ENCODE data around the gene PTEN.
"Not testable (repeated sequence)": the region's sequence is repeated elsewhere in the genome, so short reads cannot be mapped to it uniquely, and the experiment has no call there.

PTEN gene

DNA sequence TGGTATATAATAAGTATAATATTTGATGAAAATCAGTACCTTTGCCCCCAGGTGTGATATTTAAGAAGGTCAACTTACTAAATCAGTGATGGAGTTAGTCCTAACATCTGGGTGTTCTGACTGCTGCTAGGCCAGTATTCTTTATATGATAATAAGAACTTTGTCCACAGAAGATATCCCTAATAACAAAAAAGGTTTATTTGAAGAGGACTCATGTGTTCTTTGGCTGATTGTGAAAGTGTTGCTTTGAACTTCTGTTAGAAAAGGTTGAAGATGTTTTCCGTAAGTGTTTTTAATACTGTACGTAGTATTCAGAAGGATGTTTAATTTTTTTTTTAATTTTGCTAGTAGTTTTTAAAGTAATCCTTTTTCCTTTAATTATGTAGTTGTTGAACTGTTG lies 10.2 kb downstream of the PTEN start:
- no peak for DNase-seq

DNA sequence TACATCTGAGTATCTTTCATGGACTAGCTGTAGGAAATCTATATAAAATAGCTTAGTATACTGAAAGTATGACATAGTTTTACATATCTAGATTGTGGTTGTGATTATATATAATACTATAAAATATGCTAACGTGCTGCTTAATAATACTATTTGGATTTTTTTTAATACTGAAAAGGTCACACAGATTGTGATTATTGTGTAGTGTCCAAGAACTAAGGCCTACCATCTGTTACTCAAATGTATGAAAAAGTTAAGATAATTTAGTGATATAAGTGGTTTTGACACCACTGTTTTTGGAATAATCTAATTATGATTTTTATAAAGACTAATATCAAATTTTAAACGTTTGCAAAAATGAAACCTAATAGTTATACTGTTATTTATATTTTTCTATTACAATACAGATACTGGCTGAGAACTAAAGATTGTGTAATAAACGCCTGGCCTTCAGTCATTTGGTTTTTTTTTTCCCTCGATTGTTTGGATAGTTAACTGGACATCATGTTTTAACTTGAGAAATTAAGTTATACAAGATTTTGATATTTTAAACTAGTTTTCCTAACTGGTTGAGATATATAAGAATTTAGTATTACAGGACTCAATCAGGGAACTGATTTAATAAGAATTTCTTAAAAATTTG lies 12.6 kb downstream of the PTEN start:
- no peak for DNase-seq

GRCh38 chr10:87878664-87879459 lies 15.4 kb downstream of the PTEN start:
- no peak for DNase-seq

DNA sequence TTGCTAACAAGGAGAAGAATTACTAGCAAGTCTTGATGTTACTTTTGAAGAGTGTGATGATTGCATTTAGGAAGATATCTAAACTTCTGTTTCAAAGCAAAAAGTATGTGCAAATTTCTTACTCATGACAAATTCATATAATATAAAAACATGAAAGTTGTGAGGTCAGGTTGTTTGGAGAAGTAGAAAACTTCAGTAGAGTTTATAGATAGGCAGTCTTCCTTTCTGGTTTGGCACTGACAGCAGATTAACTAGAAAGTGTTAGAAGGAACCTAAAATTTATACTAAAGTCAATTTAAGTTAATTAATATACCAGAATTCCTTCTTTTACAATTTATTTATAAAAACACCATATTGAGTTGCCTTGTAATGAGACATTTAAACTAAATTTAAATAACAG lies 16.9 kb downstream of the PTEN start:
- no peak for DNase-seq

DNA sequence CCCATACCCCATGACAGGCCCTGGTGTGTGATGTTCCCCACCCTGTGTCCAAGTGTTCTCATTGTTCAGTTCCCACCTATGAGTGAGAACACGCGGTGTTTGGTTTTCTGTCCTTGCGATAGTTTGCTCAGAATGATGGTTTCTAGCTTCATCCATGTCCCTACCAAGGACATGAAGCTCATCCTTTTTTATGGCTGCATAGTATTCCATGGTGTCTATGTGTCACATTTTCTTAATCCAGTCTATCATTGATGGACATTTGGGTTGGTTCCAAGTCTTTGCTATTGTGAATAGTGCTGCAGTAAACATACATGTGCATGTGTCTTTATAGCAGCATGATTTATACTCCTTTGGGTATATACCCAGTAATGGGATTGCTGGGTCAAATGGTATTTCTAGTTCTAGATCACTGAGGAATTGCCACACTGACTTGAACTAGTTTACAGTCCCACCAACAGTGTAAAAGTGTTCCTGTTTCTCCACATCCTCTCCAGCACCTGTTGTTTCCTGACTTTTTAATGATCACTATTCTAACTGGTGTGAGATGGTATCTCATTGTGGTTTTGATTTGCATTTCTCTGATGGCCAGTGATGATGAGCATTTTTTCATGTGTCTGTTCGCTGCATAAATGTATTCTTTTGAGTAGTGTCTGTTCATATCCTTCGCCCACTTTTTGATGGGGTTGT lies 18.1 kb downstream of the PTEN start:
- DNase-seq, result not testable (repeated sequence)

- DNase-seq, result no peak
These were observed 19.3 kb downstream of the PTEN start for GRCh38 chr10:87882555-87883294.

- DNase-seq, result no peak
These were observed 23.2 kb downstream of the PTEN start for GRCh38 chr10:87886635-87887034.

- no peak for DNase-seq
These were observed 23.7 kb downstream of the PTEN start for GRCh38 chr10:87887146-87887545.

GRCh38 chr10:87887548-87888289 lies 24.3 kb downstream of the PTEN start:
- no peak for DNase-seq

DNA sequence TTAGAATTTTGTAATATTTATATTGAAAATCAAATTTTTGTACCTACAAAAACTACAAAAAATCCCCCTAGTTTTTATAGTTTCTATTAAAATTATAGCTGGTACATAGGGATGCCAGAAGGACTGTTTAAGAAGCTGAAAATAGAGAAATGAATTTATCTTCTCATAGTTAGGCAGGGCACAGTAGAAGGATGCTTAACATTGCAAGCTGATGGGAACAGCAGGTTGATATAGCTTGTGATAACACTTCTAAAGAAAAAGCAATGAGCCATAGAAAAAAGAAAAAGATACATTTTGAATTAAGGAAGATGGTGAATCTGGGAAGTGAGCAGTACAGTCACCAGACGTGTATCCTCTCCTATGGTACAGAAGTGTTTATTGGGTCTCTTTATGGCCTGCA lies 32.0 kb downstream of the PTEN start:
- DNase-seq, result no peak

- DNase-seq, result no peak
These were observed 32.8 kb downstream of the PTEN start for GRCh38 chr10:87896216-87896615.

- not testable (repeated sequence) for DNase-seq
These were observed 34.5 kb downstream of the PTEN start for GRCh38 chr10:87897957-87898356.

- DNase-seq, result not testable (repeated sequence)
These were observed 40.0 kb downstream of the PTEN start for GRCh38 chr10:87903396-87903795.

GRCh38 chr10:87913156-87913921 lies 49.9 kb downstream of the PTEN start:
- DNase-seq, result no peak

GRCh38 chr10:87915406-87915805 lies 52.0 kb downstream of the PTEN start:
- no peak for DNase-seq

GRCh38 chr10:87915989-87916388 lies 52.6 kb downstream of the PTEN start:
- no peak for DNase-seq

DNA sequence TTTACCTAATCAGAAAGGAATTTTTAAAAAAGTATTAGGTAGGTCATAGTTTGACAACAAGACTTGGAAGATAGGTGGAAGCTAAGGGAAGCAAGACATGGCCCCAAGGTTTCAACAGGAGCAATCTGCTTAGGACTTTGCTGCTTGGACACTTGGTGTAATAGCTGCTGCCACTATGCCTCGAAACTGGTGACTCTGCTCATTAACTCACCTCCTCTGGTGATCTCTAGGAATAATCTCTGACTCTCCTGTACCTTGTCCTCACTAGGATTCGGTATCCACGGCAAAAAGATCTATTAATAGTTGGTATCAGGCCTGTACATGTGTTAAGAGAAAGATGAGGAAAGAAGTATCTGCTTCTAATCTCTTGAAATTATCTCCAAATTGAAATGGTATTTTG lies 53.1 kb downstream of the PTEN start:
- no peak for DNase-seq

DNA sequence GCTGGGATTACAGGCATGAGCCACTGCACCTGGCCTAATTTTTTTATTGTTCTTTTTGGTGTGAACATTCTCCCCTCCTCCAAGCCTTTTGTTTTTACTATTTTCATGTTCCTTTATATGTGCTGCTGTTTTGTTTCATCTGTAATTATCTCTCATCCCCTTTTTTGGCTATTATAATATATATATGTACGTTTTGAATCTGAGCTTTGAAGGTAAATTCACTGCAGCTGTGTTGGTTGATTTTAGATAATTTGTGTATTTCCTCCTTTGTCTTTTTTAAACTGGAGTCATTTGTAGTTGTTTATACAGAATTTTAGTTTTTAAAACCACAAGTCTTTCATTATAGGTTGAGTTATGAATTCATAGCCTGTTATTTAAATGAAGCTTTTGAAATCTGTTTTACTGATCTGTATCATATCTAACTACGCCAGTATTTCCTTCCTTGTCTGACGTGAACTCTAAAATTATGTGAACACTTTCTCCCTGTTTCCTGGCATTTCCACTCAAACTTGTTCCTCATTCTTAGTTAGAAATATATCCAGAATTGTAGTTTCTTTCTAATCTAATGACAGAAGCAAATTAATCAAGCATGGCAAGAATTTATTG lies 54.9 kb downstream of the PTEN start:
- no peak for DNase-seq

DNA sequence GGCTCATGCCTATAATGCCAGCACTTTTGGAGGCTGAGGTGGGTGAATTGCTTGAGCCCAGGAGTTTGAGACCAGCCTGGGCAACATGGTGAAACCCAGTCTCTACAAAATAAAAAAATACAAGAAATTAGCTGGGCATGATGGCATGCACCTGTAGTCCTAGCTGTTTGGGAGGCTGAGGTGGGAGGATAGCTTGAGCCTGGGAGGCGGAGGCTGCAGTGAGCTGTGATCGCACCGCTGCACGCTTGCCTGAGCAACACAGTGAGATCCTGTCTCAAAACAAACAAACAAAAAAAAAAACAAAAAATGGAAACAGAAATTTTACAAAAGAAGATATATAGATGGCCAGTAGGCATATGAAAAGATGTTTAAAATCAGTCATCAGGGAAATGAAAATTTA lies 57.1 kb downstream of the PTEN start:
- no peak for DNase-seq

DNA sequence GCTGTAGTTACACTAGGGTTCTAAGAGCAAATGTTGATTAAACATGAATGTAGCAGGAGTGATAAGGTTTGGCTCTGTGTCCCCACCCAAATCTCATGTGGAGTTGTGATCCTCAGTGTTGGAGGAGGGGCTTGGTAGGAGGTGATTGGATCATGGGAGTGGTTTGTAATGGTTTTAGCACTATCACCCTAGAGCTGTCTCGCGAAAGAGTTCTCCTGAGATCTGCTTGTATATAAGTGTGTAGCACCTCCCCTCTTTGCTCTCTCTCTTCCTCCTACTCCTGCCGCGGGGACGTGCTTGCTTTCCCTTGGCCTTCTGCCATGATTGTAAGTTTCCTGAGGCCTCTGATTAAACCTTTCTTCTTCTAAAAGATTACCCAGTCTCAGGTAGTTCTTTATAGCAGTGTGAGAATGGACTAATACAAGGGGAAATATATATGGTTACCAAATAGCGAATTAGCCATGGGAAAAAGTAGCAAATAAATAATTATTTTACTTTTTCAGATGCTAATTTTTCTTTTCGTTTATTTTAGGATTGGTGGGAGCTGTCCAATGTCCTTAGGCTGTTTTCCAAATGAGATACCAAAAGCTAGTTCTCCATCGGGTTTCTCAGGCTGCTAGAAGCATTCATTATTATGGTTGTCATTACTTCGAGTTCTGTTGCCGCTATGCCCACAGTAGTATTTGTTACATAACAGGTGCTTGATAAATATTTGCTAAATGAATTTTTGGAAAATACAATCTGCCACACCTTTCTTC lies 58.7 kb downstream of the PTEN start:
- no peak for DNase-seq

DNA sequence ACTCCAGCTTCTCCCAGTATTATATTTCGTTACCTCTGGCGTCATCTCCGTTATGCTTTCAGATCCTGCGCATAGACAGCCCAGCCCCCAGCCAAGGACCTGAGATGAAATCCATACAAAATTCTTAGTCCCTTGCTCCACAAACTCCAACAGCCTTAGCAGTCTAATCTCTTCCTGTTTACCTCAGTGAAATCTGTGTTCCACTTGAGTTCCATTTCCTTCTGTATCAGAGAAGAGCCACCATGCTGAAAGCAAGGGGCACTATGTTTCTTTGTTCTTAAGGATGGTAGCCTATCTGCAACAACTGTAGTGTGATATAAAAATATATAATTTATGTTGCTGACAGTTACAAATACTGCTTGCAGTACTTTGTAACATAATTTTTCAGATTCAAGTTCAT lies 59.8 kb downstream of the PTEN start:
- DNase-seq, result no peak
